ENCODE data around the gene C11orf24.

C11orf24 gene

GRCh38 chr11:68275721-68276507 lies 4.1 kb upstream of the C11orf24 start:
- no peak for TF ChIP-seq CTCF (IDR thresholded peaks at IDR 0.05; ENCODE audit: borderline replicate concordance, insufficient read depth, low read depth, low read length)
- no peak overlapping the region for H3K4me3 ChIP-seq (ENCODE audit: low read depth, low read length)

- no peak overlapping the region for H3K4me3 ChIP-seq (ENCODE audit: low read depth, low read length)
- no peak for TF ChIP-seq CTCF (IDR thresholded peaks at IDR 0.05; ENCODE audit: borderline replicate concordance, insufficient read depth, low read depth, low read length)
These were observed 2.5 kb upstream of the C11orf24 start for GRCh38 chr11:68274306-68274705.

DNA sequence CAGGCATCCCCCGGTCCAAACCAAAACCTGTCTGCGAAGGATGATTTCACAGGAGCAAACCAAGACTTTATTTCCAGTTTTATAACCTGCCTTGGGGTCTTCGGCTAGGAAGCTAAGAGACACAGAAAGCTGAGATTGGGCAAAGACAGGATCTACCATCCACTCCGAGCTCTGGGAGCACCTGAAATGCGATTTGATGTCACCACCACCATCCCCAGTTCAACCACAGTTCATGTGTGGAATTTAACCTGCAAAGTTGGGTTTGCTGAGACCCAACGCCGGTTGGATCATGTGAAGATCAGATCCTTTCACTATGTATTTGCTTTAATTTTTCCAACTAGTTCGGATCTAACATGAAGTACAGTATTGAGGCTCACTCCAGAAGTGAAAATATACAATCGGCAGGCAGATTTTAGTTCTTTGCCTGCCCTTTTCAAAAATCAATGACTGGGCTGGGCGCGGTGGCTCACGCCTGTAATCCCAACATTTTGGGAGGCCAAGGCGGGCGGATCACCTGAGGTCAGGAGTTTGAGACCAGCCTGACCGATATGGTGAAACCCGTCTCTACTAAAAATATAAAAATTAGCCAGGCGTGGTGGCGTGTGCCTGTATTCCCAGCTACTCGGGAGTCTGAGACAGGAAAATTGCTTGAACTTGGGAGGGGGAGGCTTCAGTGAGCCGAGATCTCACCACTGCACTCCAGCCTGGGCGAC lies 1.4 kb upstream of the C11orf24 start:
- no peak for TF ChIP-seq CTCF (IDR thresholded peaks at IDR 0.05; ENCODE audit: borderline replicate concordance, insufficient read depth, low read depth, low read length)
- H3K4me3 ChIP-seq (ENCODE audit: low read depth, low read length): peak overlapping the region; percentile 23

- peak; percentile 68 for TF ChIP-seq CTCF (IDR thresholded peaks at IDR 0.05; ENCODE audit: borderline replicate concordance, insufficient read depth, low read depth, low read length)
- peak overlapping the region; percentile 59 for H3K4me3 ChIP-seq (ENCODE audit: low read depth, low read length)
These were observed 571 bp downstream of the C11orf24 start for GRCh38 chr11:68271023-68271780.

GRCh38 chr11:68270196-68271022 lies 1.4 kb downstream of the C11orf24 start:
- peak overlapping the region; percentile 59 for H3K4me3 ChIP-seq (ENCODE audit: low read depth, low read length)
- TF ChIP-seq CTCF (IDR thresholded peaks at IDR 0.05; ENCODE audit: borderline replicate concordance, insufficient read depth, low read depth, low read length): no peak

GRCh38 chr11:68269414-68270081 lies 2.2 kb downstream of the C11orf24 start:
- no peak for TF ChIP-seq CTCF (IDR thresholded peaks at IDR 0.05; ENCODE audit: borderline replicate concordance, insufficient read depth, low read depth, low read length)
- H3K4me3 ChIP-seq (ENCODE audit: low read depth, low read length): no peak overlapping the region
